HEK293T (cell line): ENCODE measurements around the gene UBXN2A.

Experiments used
- BHLHE40 ChIP-seq: fragments of 450-650 bp; IDR thresholded peaks from 2 replicates; pipeline ENCODE4 v1.6.1; 2016; ENCODE audit warnings: mild to moderate bottlenecking, moderate library complexity, borderline replicate concordance
- CTBP1 ChIP-seq: fragments of 450-650 bp; IDR thresholded peaks from 2 replicates; pipeline ENCODE4 v1.6.1; 2016; ENCODE audit warnings: borderline replicate concordance
- ELF4 ChIP-seq: fragments of 450-650 bp; IDR thresholded peaks from 2 replicates; pipeline ENCODE4 v1.6.1; 2017; ENCODE audit warnings: antibody characterized with exemption
- FOXA1 ChIP-seq: fragments of 450-650 bp; IDR thresholded peaks from 2 replicates; pipeline ENCODE4 v1.6.1; 2016; ENCODE audit warnings: mild to moderate bottlenecking
- FOXK2 ChIP-seq: fragments of 450-650 bp; IDR thresholded peaks from 2 replicates; pipeline ENCODE4 v1.6.1; 2016; ENCODE audit warnings: mild to moderate bottlenecking
- FOXM1 ChIP-seq: fragments of 450-650 bp; IDR thresholded peaks from 2 replicates; pipeline ENCODE4 v1.6.1; 2017; ENCODE audit warnings: mild to moderate bottlenecking, borderline replicate concordance
- HDGF ChIP-seq: fragments of 450-650 bp; IDR thresholded peaks from 2 replicates; pipeline ENCODE4 v1.6.1; 2017; ENCODE audit warnings: antibody characterized with exemption, borderline replicate concordance
- NFRKB ChIP-seq: fragments of 450-650 bp; IDR thresholded peaks from 2 replicates; pipeline ENCODE4 v1.6.1; 2016; ENCODE audit warnings: mild to moderate bottlenecking, moderate library complexity
- SP1 ChIP-seq: fragments of 450-650 bp; IDR thresholded peaks from 2 replicates; pipeline ENCODE4 v1.6.1; 2017
- ZNF384 ChIP-seq: fragments of 450-650 bp; IDR thresholded peaks from 2 replicates; pipeline ENCODE4 v1.6.1; 2016
- TF ChIP-seq, protein P1 (sequence below): fragments of 450-650 bp; IDR thresholded peaks from 2 replicates; pipeline ENCODE4 v1.6.1; 2016

DNA sequence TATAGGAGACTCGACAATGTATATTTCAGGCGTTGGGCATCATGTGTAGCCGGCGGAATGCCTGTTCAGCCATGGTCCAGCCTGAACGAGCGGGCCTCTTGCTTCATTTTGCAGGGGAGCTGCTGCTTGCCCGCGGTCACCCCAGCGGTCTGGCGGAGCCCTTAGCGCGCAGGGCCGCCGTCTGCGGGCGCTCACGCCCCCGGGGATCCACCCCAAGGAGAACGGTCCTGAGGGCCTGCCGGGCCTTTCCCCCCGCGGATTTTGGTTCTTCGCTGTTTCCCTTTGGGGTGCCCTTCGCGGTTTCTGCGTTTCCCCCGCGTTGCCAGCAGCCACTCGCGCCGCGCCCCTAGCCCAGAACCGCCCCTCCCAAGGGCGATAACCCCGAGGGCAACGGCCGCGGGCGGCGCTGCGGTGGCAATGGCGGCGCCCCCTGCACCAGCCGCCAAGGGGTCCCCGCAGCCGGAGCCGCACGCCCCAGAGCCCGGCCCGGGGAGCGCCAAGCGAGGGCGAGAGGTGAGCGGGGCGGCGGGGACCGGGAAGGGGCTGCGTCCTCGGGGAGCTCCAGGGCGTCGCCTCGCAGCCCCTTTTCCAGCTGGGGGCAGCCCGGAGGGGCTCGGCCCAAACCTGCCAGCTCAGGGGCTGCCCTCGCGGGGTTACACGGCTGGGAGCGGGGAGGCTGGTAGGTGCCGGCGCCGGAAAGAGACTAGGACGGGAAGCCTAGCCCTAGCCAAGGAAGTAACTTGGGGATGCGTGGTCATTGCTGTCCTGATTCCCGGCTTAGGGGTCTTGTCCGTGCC lies 69.6 kb downstream of the UBXN2A start, which contains the start of gene MFSD2B:
- no peak for TF ChIP-seq HDGF
- TF ChIP-seq FOXM1: no peak
- TF ChIP-seq SP1: no peak
- TF ChIP-seq NFRKB: no peak
- TF ChIP-seq FOXA1: no peak
- TF ChIP-seq, protein P1, sequence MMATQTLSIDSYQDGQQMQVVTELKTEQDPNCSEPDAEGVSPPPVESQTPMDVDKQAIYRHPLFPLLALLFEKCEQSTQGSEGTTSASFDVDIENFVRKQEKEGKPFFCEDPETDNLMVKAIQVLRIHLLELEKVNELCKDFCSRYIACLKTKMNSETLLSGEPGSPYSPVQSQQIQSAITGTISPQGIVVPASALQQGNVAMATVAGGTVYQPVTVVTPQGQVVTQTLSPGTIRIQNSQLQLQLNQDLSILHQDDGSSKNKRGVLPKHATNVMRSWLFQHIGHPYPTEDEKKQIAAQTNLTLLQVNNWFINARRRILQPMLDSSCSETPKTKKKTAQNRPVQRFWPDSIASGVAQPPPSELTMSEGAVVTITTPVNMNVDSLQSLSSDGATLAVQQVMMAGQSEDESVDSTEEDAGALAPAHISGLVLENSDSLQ: no peak
- no peak for TF ChIP-seq ELF4
- TF ChIP-seq BHLHE40: no peak
- TF ChIP-seq FOXK2: no peak
- TF ChIP-seq CTBP1: no peak
- no peak for TF ChIP-seq ZNF384
